ENCODE measurements around the gene ATR. TPM values are rescaled to one million over a fixed set of nuclear protein-coding genes. Genes with fewer than 3 reads are reported as not detected.
"Not testable (repeated sequence)": the region's sequence is repeated elsewhere in the genome, so short reads cannot be mapped to it uniquely, and the experiment has no call there.

ATR gene
- total and polyA plus RNA-seq, 2 of the 4 experiments (the other 2 are of a cell fraction), result 9.5 to 28.0 TPM

- CTCF ChIA-PET, result interaction anchor here (0.6 to 0.8 kb wide), 2 partner anchors 11 to 185 kb away, joined by 3 to 11 read pairs; no protein-coding TSS in a partner anchor
- Histone ChIP-seq H2BK120ac (ENCODE audit: low read depth, low read length) (no peak overlapping the region), H3K14ac (replicated peaks; ENCODE audit: low read depth, low read length) (no peak overlapping the region), H3K18ac (ENCODE audit: low read depth, low read length) (no peak overlapping the region), H3K27ac (ENCODE audit: insufficient read depth, low read length) (no peak overlapping the region), H4K8ac (ENCODE audit: low read depth in 2 of 2, low read length in 2 of 2) (no peak overlapping the region), H3K4ac (ENCODE audit: low read depth, low read length) (no peak overlapping the region), H3K23ac (ENCODE audit: low read depth, low read length) (no peak overlapping the region), H3K56ac (ENCODE audit: extremely low read depth, insufficient read depth, low read length) (no peak overlapping the region), H2BK20ac (ENCODE audit: low read depth, low read length) (no peak overlapping the region), H2BK15ac (ENCODE audit: low read depth, low read length) (no peak overlapping the region), H3K79me1 (ENCODE audit: low read depth in 1 of 2, low read length in 2 of 2) (no peaks in the 10 kb centered on the region), H3K9me1 (ENCODE audit: insufficient read depth, low read length) (no peaks in the 10 kb centered on the region), H3K9ac (ENCODE audit: low read depth, low read length) (no peak overlapping the region), H2AFZ (replicated peaks; ENCODE audit: low read length, poor library complexity) (no peak overlapping the region), H4K91ac (ENCODE audit: insufficient read depth, low read depth, low read length) (no peak overlapping the region), H3K27me3 (ENCODE audit: control insufficient read depth, insufficient read depth, low read length) (peaks cover 4% of the 10 kb centered on the region), H3K4me1 (ENCODE audit: control insufficient read depth, insufficient read depth, low read length) (no peaks in the 10 kb centered on the region), H2AK9ac (replicated peaks; ENCODE audit: low read depth, low read length, poor library complexity) (no peak overlapping the region), H4K20me1 (ENCODE audit: insufficient read depth, low read length) (no peaks in the 10 kb centered on the region), H3K9me3 (ENCODE audit: control insufficient read depth, insufficient read depth, low read length) (no peaks in the 10 kb centered on the region), H2BK5ac (ENCODE audit: low read depth, low read length, poor library complexity, severe bottlenecking) (no peak overlapping the region), H3K36me3 (ENCODE audit: control insufficient read depth, insufficient read depth, low read length) (no peaks in the 10 kb centered on the region), H3K4me2 (ENCODE audit: low read depth, low read length) (no peak overlapping the region), H3K4me3 (ENCODE audit: insufficient read depth, low read depth, low read length) (no peak overlapping the region), H4K5ac (ENCODE audit: low read depth, low read length) (no peak overlapping the region), H2AK5ac (ENCODE audit: low read depth, low read length) (no peak overlapping the region)
- ATAC-seq (ENCODE audit: low read depth), result no peak
- dilution Hi-C loops (cut with HindIII; ENCODE audit: low sequenced_read_pairs, unreplicated experiment), result no loop called here
- BruUV-seq (replicated peaks), result no TSS peak
- intact Hi-C loops (cut with micrococcal nuclease), result no loop called here
- POLR2A ChIA-PET (ENCODE audit: unreplicated experiment), result no interaction called here
- in situ Hi-C loops (cut with MboI; ENCODE audit: low sequenced_read_pairs), result no loop called here
- TF ChIP-seq RFX5 (IDR thresholded peaks at IDR 0.05; ENCODE audit: low read depth, low read length) (no peak), ELK1 (IDR thresholded peaks at IDR 0.05; ENCODE audit: borderline replicate concordance, low read depth, low read length) (no peak), NFE2L2 (IDR thresholded peaks at IDR 0.05; ENCODE audit: low read depth, low read length) (no peak), CTCF (conservative IDR thresholded peaks at IDR 0.05; ENCODE audit: low read depth, low read length) (no peak), CEBPB (IDR thresholded peaks at IDR 0.05; ENCODE audit: low read depth, low read length) (no peak)
- DNase-seq, result no peak
Observed at GRCh38 chr3:142604940-142605339, 26.4 kb upstream of the ATR start.

DNA sequence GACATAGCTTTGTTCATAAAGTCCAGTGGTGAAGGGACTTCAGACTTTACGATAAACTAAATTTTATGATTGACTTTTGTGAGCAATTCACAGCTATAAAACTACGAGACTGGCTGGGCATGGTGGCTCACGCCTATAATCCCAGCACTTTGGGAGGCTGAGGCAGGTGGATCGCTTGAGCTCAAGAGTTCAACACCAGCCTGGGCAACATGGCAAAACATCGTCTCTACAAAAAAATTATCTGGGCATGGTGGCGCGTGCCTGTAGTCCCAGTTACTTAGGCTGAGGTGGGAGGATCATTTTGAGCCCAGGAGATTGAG lies 24.8 kb upstream of the ATR start:
- H3K79me1 ChIP-seq (ENCODE audit: low read depth in 1 of 2, low read length in 2 of 2); H2AK9ac ChIP-seq (replicated peaks; ENCODE audit: low read depth, low read length, poor library complexity); H4K91ac ChIP-seq (ENCODE audit: insufficient read depth, low read depth, low read length); DNase-seq; H2BK5ac ChIP-seq (ENCODE audit: low read depth, low read length, poor library complexity, severe bottlenecking); H3K9me3 ChIP-seq (ENCODE audit: control insufficient read depth, insufficient read depth, low read length); H2BK15ac ChIP-seq (ENCODE audit: low read depth, low read length); ATAC-seq (ENCODE audit: low read depth); H2BK120ac ChIP-seq (ENCODE audit: low read depth, low read length); H3K56ac ChIP-seq (ENCODE audit: extremely low read depth, insufficient read depth, low read length); H3K27ac ChIP-seq (ENCODE audit: insufficient read depth, low read length); H3K4me1 ChIP-seq (ENCODE audit: control insufficient read depth, insufficient read depth, low read length); H4K20me1 ChIP-seq (ENCODE audit: insufficient read depth, low read length); H3K9me1 ChIP-seq (ENCODE audit: insufficient read depth, low read length); H3K18ac ChIP-seq (ENCODE audit: low read depth, low read length); BruUV-seq (replicated peaks); dilution Hi-C loops (cut with HindIII; ENCODE audit: low sequenced_read_pairs, unreplicated experiment); in situ Hi-C loops (cut with MboI; ENCODE audit: low sequenced_read_pairs); POLR2A ChIA-PET (ENCODE audit: unreplicated experiment); H2AFZ ChIP-seq (replicated peaks; ENCODE audit: low read length, poor library complexity); H2BK20ac ChIP-seq (ENCODE audit: low read depth, low read length); H2AK5ac ChIP-seq (ENCODE audit: low read depth, low read length); H4K8ac ChIP-seq (ENCODE audit: low read depth in 2 of 2, low read length in 2 of 2); H3K14ac ChIP-seq (replicated peaks; ENCODE audit: low read depth, low read length); H3K23ac ChIP-seq (ENCODE audit: low read depth, low read length); H4K5ac ChIP-seq (ENCODE audit: low read depth, low read length); intact Hi-C loops (cut with micrococcal nuclease); H3K9ac ChIP-seq (ENCODE audit: low read depth, low read length); H3K36me3 ChIP-seq (ENCODE audit: control insufficient read depth, insufficient read depth, low read length); H3K4ac ChIP-seq (ENCODE audit: low read depth, low read length); H3K4me3 ChIP-seq (ENCODE audit: insufficient read depth, low read depth, low read length); H3K4me2 ChIP-seq (ENCODE audit: low read depth, low read length); H3K27me3 ChIP-seq (ENCODE audit: control insufficient read depth, insufficient read depth, low read length): not testable (repeated sequence)
- whole genome bisulfite sequencing, 2 experiments (ENCODE audit: extremely low coverage in 2 of 2, insufficient read length in 1 of 2), result 85% methylated on average over 5 of the region's 7 CpGs; no CpG with 5 or more reads in 1 of the 2 experiments
- CTCF ChIA-PET, result interaction anchor here (1.3 kb wide), 1 partner anchor 16 kb away, joined by 4 read pairs; no protein-coding TSS in a partner anchor
